Spleen (tissue), 11 donors: ENCODE results near the gene ZDHHC4. TPM values are rescaled to one million over a fixed set of nuclear protein-coding genes. Genes with fewer than 3 reads are reported as not detected.
A peak's percentile ranks its signal among the peaks of the same experiment; 100 is the strongest.

ENCODE experiments used
- DNase-seq: peaks from one replicate; pipeline ENCODE4 v3.0.0-alpha.2; 2020
- H3K27ac ChIP-seq, 8 donors: fragments of 200-600 bp; sonication (generic) in 7 of 8; 1 replicate in 4 of 8; 2 replicates in 4 of 8; pipeline versions ENCODE4 v1.5.0 to v1.8.0; 2016 to 2021; ENCODE audit warnings: inconsistent platforms in 4 of 8, mild to moderate bottlenecking in 4 of 8, moderate library complexity in 1 of 8
- H3K27me3 ChIP-seq, 7 donors: fragments of 200-600 bp; sonication (generic) in 6 of 7; replicated peaks in 1 of 7; 1 replicate in 4 of 7; 2 replicates in 3 of 7; pipeline versions ENCODE4 v1.5.0 to v1.8.0; 2016 to 2021; ENCODE audit warnings: inconsistent platforms in 3 of 7, mild to moderate bottlenecking in 1 of 7
- H3K36me3 ChIP-seq, 6 donors: fragments of 200-600 bp; sonication (generic) in 5 of 6; 1 replicate in 4 of 6; 2 replicates in 2 of 6; pipeline versions ENCODE4 v1.5.0 to v1.8.0; 2016 to 2021; ENCODE audit warnings: inconsistent platforms in 2 of 6
- H3K4me1 ChIP-seq, 6 donors: fragments of 200-600 bp; sonication (generic) in 5 of 6; 1 replicate in 3 of 6; 2 replicates in 3 of 6; pipeline versions ENCODE4 v1.5.0 to v1.8.0; 2016 to 2021; ENCODE audit warnings: inconsistent platforms in 3 of 6
- H3K4me3 ChIP-seq, 8 donors: fragments of 200-600 bp; sonication (generic) in 7 of 8; 1 replicate in 4 of 8; 2 replicates in 4 of 8; pipeline versions ENCODE4 v1.5.0 to v1.8.0; 2016 to 2021; ENCODE audit warnings: inconsistent platforms in 4 of 8, mild to moderate bottlenecking in 4 of 8, moderate library complexity in 2 of 8
- H3K9me3 ChIP-seq, 8 donors: fragments of 200-600 bp; sonication (generic) in 7 of 8; 1 replicate in 4 of 8; 2 replicates in 4 of 8; pipeline versions ENCODE4 v1.5.0 to v1.8.0; 2016 to 2021; ENCODE audit warnings: inconsistent platforms in 4 of 8
- CTCF ChIP-seq, 11 experiments: fragments of 200-600 bp in 7 of 11; fragments of 450-650 bp in 4 of 11; sonication (generic) in 4 of 11; IDR thresholded peaks in 8 of 11; conservative IDR thresholded peaks in 3 of 11; 1 replicate in 7 of 11; 2 replicates in 4 of 11; pipeline versions ENCODE4 v1.4.0 to v1.8.0; 2016 to 2021; ENCODE audit warnings: antibody characterized with exemption in 11 of 11, inconsistent platforms in 4 of 11, mild to moderate bottlenecking in 1 of 11
- POLR2A ChIP-seq, 3 donors: fragments of 450-650 bp; IDR thresholded peaks; one replicate each; pipeline ENCODE4 v1.5.1; 2017; ENCODE audit warnings: antibody characterized with exemption in 3 of 3, mild to moderate bottlenecking in 1 of 3
- POLR2AphosphoS5 ChIP-seq, 3 donors: sonication (generic); formaldehyde crosslinking; IDR thresholded peaks; one replicate each; pipeline ENCODE4 v1.5.1; 2017; ENCODE audit warnings: antibody characterized with exemption in 3 of 3
- WGBS, 5 donors: extraction: QIAGEN DNeasy Blood & Tissue Kit in 3 of 5; methylation state at CpG; one replicate each; pipeline versions ENCODE4 v1.1.5 to v1.1.7; 2013 to 2018; 5-methylcytosine and 5-hydroxymethylcytosine counted together
- intact Hi-C: fragments of 100-400 bp; cut with DNase I; formaldehyde crosslinking; loops from one replicate; pipeline ENCODE4 v1.15.0; 2023; ENCODE audit warnings: low total_unique reads
- polyA plus RNA-seq, 3 donors: library from polyadenylated mRNA; stranded (reverse); fragments of 200-250 nt; gene quantifications; one replicate each; pipeline ENCODE4 v1.2.1, GENCODE V29; 2013
- total RNA-seq, 7 donors: library from RNA; depleted of rRNA in 3 of 7; stranded (reverse); fragments of >200 nt in 3 of 7; fragmentation: NEBNext Ultra II Directional in 4 of 7; extraction: Animal tissue kit (Norgen Biotek cat#: 25700) in 4 of 7; gene quantifications; one replicate each; pipeline versions ENCODE4 v1.1.0 to v1.2.1, GENCODE V29; 2016 to 2021
- donor health status: healthy with polysubstance abuse.
- donor health status: DM: no; HTN: no; CAD: no; lungs with moderate emphysema.
- donor health status: DM: no; HTN: no; CAD: no.
- donor health status: Bipolar disorder and iron deficiency.
- donor health status: healthy.
- donor health status: DM: no; HTN: no; CAD: no.
- donor health status: DM: yes; HTN: yes; CAD: no.

ZDHHC4 gene
- total and polyA plus RNA-seq, 10 donors, result 26.6 to 46.4 (median 37.4) TPM

GRCh38 chr7:6530626-6531491 lies 46.4 kb upstream of the ZDHHC4 start:
- Histone ChIP-seq H3K9me3 (no peaks in the 10 kb centered on the region), H3K4me1 (peaks cover 6 to 40% (median 22%) of the 10 kb centered on the region in 6 donors), H3K4me3 (peak overlapping the region; percentile 20 to 80 (median 48)), H3K27me3 (peaks cover 0 to 83% (median 50%) of the 10 kb centered on the region in 7 donors), H3K27ac (peak overlapping the region in 1 of 8 donors; percentile 30), H3K36me3 (no peaks in the 10 kb centered on the region)
- TF ChIP-seq CTCF (IDR thresholded peaks at IDR 0.05 in 8 of 11, conservative IDR thresholded peaks at IDR 0.05 in 3 of 11) (no peak), POLR2A (IDR thresholded peaks at IDR 0.05) (no peak), POLR2AphosphoS5 (IDR thresholded peaks at IDR 0.05) (peak in 1 of 3 donors; percentile 43)
- WGBS, 5 donors, result 2 to 3% (median 2%) methylated on average over 50 to 74 of the region's 74 CpGs
- DNase-seq, result peak; percentile 87
- intact Hi-C loops, result no loop called here

GRCh38 chr7:6531492-6532279 lies 45.6 kb upstream of the ZDHHC4 start:
- no peak for TF ChIP-seq CTCF (IDR thresholded peaks at IDR 0.05 in 8 of 11, conservative IDR thresholded peaks at IDR 0.05 in 3 of 11)
- TF ChIP-seq POLR2AphosphoS5 (IDR thresholded peaks at IDR 0.05), result no peak
- TF ChIP-seq POLR2A (IDR thresholded peaks at IDR 0.05), result no peak
- peaks cover 0 to 83% (median 52%) of the 10 kb centered on the region in 7 donors for H3K27me3 ChIP-seq
- peak overlapping the region in 7 of 8 donors; percentile 36 to 80 (median 49) for H3K4me3 ChIP-seq
- peak overlapping the region in 1 of 8 donors; percentile 30 for H3K27ac ChIP-seq
- peaks cover 10 to 40% (median 26%) of the 10 kb centered on the region in 6 donors for H3K4me1 ChIP-seq
- WGBS, 5 donors, result 46 to 53% (median 48%) methylated on average over 19 of the region's 19 CpGs
- no peaks in the 10 kb centered on the region for H3K9me3 ChIP-seq
- DNase-seq, result no peak
- intact Hi-C loops, result no loop called here
- no peaks in the 10 kb centered on the region for H3K36me3 ChIP-seq

GRCh38 chr7:6532516-6532915 lies 44.7 kb upstream of the ZDHHC4 start:
- TF ChIP-seq POLR2AphosphoS5 (IDR thresholded peaks at IDR 0.05) (no peak), POLR2A (IDR thresholded peaks at IDR 0.05) (no peak), CTCF (IDR thresholded peaks at IDR 0.05 in 8 of 11, conservative IDR thresholded peaks at IDR 0.05 in 3 of 11) (no peak)
- no peaks in the 10 kb centered on the region for H3K36me3 ChIP-seq
- H3K27me3 ChIP-seq, result peaks cover 0 to 83% (median 52%) of the 10 kb centered on the region in 7 donors
- no peak for DNase-seq
- 73 to 83% (median 76%) methylated on average over 7 of the region's 7 CpGs for WGBS, 5 donors
- H3K9me3 ChIP-seq, result no peaks in the 10 kb centered on the region
- no peak overlapping the region for H3K4me3 ChIP-seq
- H3K27ac ChIP-seq, result no peak overlapping the region
- H3K4me1 ChIP-seq, result peaks cover 8 to 39% (median 23%) of the 10 kb centered on the region in 6 donors
- intact Hi-C loops, result no loop called here
